SU-DHL-6 (cell line): ENCODE results near the gene PIGS.

ENCODE experiments used
- H2AFZ ChIP-seq: fragments of 200-600 bp; sonication (generic); 2 replicates; pipeline ENCODE4 v1.6.1; 2014; ENCODE audit warnings: low read depth, mild to moderate bottlenecking, moderate library complexity, mixed read lengths, antibody characterized with exemption, low read length; ENCODE audit not compliant: severe bottlenecking
- H3F3A ChIP-seq: fragments of 200-600 bp; shearing (Covaris generic); 2 replicates; pipeline ENCODE4 v1.6.0; 2016; ENCODE audit warnings: antibody characterized with exemption, mild to moderate bottlenecking; ENCODE audit not compliant: insufficient read depth
- H3K27ac ChIP-seq: fragments of 200-600 bp; sonication (generic); 2 replicates; pipeline ENCODE4 v1.5.1; 2016; ENCODE audit warnings: low read depth, mild to moderate bottlenecking, low read length, moderate library complexity, mixed read lengths
- H3K27me3 ChIP-seq: fragments of 200-600 bp; sonication (generic), shearing (Covaris generic); 2 replicates; pipeline ENCODE4 v1.6.0; 2014; ENCODE audit warnings: mild to moderate bottlenecking, low read length
- H3K36me3 ChIP-seq: fragments of 200-600 bp; sonication (generic); 2 replicates; pipeline ENCODE4 v1.6.1; 2014; ENCODE audit warnings: mild to moderate bottlenecking, low read length, mixed read lengths
- H3K4me2 ChIP-seq: fragments of 300-600, 200-600 bp; shearing (Covaris generic), sonication (generic); 2 replicates; pipeline ENCODE4 v1.6.0; 2014; ENCODE audit warnings: low read length, low read depth, mild to moderate bottlenecking; ENCODE audit not compliant: poor library complexity, severe bottlenecking
- H3K4me3 ChIP-seq: fragments of 200-600 bp; sonication (generic); 2 replicates; pipeline ENCODE4 v1.5.1; 2014; ENCODE audit warnings: antibody characterized with exemption, low read length, mild to moderate bottlenecking, mixed read lengths; ENCODE audit not compliant: insufficient read depth, poor library complexity, severe bottlenecking
- H3K79me2 ChIP-seq: fragments of 200-600 bp; sonication (generic); 2 replicates; pipeline ENCODE4 v1.6.1; 2014; ENCODE audit warnings: mild to moderate bottlenecking, low read length, moderate library complexity; ENCODE audit not compliant: insufficient read depth
- H3K9ac ChIP-seq: fragments of 200-600 bp; sonication (generic); 2 replicates; pipeline ENCODE4 v1.7.0; 2014; ENCODE audit warnings: mild to moderate bottlenecking, low read length
- H3K9me2 ChIP-seq: fragments of 200-600 bp; sonication (generic); replicated peaks from 2 replicates; pipeline ENCODE4 v1.6.1; 2014; ENCODE audit warnings: low read length; ENCODE audit not compliant: insufficient read depth
- H3K9me3 ChIP-seq: fragments of 200-600 bp; sonication (generic); 2 replicates; pipeline ENCODE4 v1.6.1; 2014; ENCODE audit warnings: low read length, mixed read lengths; ENCODE audit not compliant: insufficient read depth
- H4K20me1 ChIP-seq: fragments of 200-600 bp; sonication (generic); 2 replicates; pipeline ENCODE4 v1.6.1; 2014; ENCODE audit warnings: low read depth, mild to moderate bottlenecking, antibody characterized with exemption, low read length, moderate library complexity, mixed read lengths
- EZH2phosphoT487 ChIP-seq: fragments of 200-600 bp; sonication (generic), shearing (Covaris generic); conservative IDR thresholded peaks from 2 replicates; pipeline ENCODE4 v1.6.1; 2018; ENCODE audit warnings: mild to moderate bottlenecking, antibody characterized with exemption, low read length, moderate library complexity, mixed read lengths
- TF ChIP-seq, protein P1 (sequence below): fragments of 200-600 bp; sonication (generic); IDR thresholded peaks from one replicate; pipeline ENCODE4 v1.5.1; 2017; ENCODE audit warnings: antibody characterized with exemption, mild to moderate bottlenecking, low read length, moderate library complexity; ENCODE audit not compliant: insufficient read depth, poor library complexity, severe bottlenecking

Gene PIGS

DNA sequence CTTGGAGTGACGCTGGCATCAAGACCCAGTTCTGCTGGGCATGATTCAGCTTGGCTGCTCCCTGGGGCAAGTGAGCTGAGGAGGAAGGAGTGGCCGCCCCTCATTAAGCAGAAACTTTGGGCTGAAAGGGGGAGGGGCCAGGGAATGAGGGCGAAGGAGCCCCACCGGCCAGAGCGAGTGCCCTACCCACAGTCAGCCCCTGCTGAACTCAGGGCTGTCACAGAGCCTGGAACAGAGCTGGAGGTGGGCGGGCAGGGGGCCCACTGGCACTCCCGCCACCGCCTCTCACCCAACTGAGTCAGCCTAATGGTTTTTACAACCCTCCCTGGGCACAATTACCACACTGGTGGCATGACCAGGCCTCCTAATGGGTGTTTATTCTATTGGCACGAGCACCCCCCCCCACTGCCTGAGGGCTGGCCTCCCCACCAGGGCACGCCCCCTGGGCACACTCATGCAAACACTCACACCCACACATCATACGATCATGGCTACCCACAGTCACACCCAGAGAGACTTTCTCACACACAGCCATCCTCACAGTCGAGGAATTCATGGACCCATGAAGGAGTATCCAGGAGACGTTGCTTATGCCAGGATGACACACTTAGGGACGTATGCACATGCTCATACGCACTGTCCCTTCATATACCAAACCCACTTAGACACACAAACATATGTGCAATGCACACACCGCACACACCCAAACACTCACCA, 38.1 kb downstream of the PIGS start:
- H3K9me3 ChIP-seq, result no peaks in the 10 kb centered on the region
- H4K20me1 ChIP-seq, result no peaks in the 10 kb centered on the region
- H3K36me3 ChIP-seq, result no peaks in the 10 kb centered on the region
- H3K4me3 ChIP-seq, result no peak overlapping the region
- no peak overlapping the region for H3K4me2 ChIP-seq
- TF ChIP-seq EZH2phosphoT487, result no peak
- TF ChIP-seq, protein P1, sequence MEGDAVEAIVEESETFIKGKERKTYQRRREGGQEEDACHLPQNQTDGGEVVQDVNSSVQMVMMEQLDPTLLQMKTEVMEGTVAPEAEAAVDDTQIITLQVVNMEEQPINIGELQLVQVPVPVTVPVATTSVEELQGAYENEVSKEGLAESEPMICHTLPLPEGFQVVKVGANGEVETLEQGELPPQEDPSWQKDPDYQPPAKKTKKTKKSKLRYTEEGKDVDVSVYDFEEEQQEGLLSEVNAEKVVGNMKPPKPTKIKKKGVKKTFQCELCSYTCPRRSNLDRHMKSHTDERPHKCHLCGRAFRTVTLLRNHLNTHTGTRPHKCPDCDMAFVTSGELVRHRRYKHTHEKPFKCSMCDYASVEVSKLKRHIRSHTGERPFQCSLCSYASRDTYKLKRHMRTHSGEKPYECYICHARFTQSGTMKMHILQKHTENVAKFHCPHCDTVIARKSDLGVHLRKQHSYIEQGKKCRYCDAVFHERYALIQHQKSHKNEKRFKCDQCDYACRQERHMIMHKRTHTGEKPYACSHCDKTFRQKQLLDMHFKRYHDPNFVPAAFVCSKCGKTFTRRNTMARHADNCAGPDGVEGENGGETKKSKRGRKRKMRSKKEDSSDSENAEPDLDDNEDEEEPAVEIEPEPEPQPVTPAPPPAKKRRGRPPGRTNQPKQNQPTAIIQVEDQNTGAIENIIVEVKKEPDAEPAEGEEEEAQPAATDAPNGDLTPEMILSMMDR, result no peak
- no peaks in the 10 kb centered on the region for H3K27me3 ChIP-seq
- no peak overlapping the region for H3K27ac ChIP-seq
- H3K9ac ChIP-seq, result no peak overlapping the region
- no peaks in the 10 kb centered on the region for H3K9me2 ChIP-seq
- no peak overlapping the region for H2AFZ ChIP-seq
- H3K79me2 ChIP-seq, result no peaks in the 10 kb centered on the region
- no peaks in the 10 kb centered on the region for H3F3A ChIP-seq

DNA sequence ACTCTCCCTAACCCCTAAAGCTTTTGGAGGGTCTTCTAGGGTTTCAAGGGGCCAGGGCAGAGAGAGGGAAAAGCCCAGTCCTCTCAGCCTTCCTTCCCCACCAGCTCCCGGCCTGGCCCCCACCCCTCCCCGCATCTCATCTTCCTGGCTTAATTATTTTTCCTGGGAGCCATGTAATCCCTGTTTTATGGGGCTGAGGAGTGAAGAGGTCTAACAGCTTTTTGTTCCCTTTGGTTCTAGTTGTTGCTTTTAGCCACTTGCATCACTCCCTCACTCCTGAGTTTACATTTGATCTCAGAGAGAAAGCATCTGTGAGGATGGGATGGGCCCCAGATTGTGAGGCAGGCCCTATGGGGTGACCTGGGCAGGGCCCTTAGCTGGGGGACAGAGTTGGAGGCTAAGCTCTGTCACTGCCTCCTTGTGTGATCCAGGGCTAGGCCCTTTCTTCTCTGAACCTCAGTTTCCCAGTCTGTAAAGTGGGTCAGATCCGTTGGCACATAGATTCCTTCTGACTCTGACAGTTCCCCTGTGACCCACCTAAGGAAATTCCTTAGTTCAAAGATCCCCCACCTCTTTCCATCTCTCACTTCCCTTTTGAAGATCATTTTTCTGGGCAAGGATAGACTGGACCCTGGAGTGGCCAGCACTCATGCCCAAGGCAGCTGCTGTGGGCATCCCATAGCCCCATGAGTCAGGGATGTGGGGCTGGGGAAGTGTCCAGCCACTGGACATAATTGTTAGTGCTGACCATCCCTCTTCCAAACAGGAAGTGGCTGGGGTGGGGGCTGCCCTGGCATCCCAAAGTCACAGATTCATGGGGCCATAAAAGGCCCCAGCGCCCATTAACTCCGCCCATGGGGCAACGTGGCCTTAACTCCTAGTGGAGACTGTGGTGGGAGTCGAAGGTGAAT, 39.0 kb downstream of the PIGS start:
- Histone ChIP-seq H3K4me3 (no peak overlapping the region), H3K4me2 (no peak overlapping the region), H3K27ac (no peak overlapping the region), H4K20me1 (no peaks in the 10 kb centered on the region), H3K9me2 (no peaks in the 10 kb centered on the region), H2AFZ (no peak overlapping the region), H3K79me2 (no peaks in the 10 kb centered on the region), H3K9me3 (no peaks in the 10 kb centered on the region), H3K9ac (no peak overlapping the region), H3K36me3 (no peaks in the 10 kb centered on the region), H3K27me3 (no peaks in the 10 kb centered on the region), H3F3A (no peaks in the 10 kb centered on the region)
- TF ChIP-seq, protein P1, result no peak
- TF ChIP-seq EZH2phosphoT487, result no peak

DNA sequence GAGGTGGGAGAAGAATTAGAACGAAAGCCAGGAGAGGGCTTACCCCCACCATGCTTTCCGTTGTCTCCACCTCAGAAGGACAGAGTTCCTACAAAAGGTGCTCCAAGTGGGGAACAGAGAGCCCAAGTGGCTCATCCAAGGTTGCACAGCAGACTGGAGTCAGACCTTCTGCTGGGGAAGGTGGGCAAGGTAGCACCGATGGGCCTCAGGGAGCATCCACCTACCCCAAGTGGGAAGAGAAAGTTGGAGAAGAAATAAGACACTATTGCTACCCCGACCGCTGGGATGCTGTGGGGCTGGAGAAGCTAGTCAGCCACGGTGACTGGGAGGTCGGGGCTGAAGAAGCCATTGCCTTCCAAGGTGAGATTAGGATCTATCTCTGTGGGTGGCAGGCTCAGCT, 40.4 kb downstream of the PIGS start:
- H3K79me2 ChIP-seq, result no peaks in the 10 kb centered on the region
- no peaks in the 10 kb centered on the region for H3F3A ChIP-seq
- H3K4me2 ChIP-seq, result no peak overlapping the region
- no peak overlapping the region for H3K27ac ChIP-seq
- no peak for TF ChIP-seq EZH2phosphoT487
- TF ChIP-seq, protein P1, result no peak
- no peak overlapping the region for H2AFZ ChIP-seq
- no peaks in the 10 kb centered on the region for H3K27me3 ChIP-seq
- no peak overlapping the region for H3K9ac ChIP-seq
- H3K4me3 ChIP-seq, result no peak overlapping the region
- H3K9me2 ChIP-seq, result no peaks in the 10 kb centered on the region
- H3K9me3 ChIP-seq, result no peaks in the 10 kb centered on the region
- H4K20me1 ChIP-seq, result no peaks in the 10 kb centered on the region
- no peaks in the 10 kb centered on the region for H3K36me3 ChIP-seq
